Activated CD4-positive, alpha-beta T cell treated with anti-CD3 and anti-CD28 coated beads for 48 hours (primary cell): Measurements from ENCODE around the gene SDCCAG8.
"Not testable (repeated sequence)": the region's sequence is repeated elsewhere in the genome, so short reads cannot be mapped to it uniquely, and the experiment has no call there.

Experiments
- DNase-seq: peaks from one replicate; pipeline ENCODE4 v3.0.0-alpha.2; 2020

SDCCAG8 gene

GRCh38 chr1:243287123-243287460 is 31.3 kb downstream of the SDCCAG8 start:
- no peak for DNase-seq

- no peak for DNase-seq
Measured at GRCh38 chr1:243287652-243288051, 31.8 kb downstream of the SDCCAG8 start.

GRCh38 chr1:243288062-243288461 is 32.2 kb downstream of the SDCCAG8 start:
- DNase-seq, result no peak

DNA sequence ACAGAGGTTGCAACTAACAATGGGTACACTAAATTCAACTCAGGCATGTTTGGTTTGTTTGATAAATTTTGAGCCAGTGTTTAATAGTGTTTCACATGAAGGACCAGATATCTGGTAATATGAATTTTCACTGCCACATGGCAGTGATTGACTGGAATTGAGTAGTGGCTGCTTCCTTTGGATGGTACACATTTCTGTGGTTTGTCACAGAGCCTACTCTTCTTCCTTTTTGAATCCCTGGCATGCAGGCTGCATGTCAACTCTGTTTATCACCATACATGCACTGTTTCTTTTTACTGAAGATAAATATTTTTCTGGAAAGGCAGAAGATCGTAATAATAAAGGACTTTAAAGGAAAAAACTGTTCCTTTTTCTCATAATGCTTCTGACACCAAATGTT is 35.5 kb downstream of the SDCCAG8 start:
- DNase-seq, result no peak

DNA sequence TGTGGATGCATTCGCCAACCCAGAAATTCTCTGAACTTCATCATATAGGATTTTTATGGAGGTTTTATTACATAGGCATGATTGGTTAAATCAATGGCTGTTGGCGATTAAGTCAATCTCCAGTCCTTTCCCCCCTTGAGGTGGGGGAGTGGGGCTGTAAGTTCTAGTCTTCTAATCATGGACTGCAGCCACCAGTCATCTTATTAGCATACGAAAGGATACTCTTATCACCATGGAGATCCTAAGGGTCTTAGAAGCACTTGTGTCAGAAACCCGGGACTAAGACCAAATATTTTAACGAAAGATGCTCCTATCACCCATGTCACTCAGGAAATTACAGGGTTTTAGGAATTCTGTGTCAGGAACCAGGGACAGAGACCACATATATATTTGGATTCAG is 36.3 kb downstream of the SDCCAG8 start:
- DNase-seq, result no peak

DNA sequence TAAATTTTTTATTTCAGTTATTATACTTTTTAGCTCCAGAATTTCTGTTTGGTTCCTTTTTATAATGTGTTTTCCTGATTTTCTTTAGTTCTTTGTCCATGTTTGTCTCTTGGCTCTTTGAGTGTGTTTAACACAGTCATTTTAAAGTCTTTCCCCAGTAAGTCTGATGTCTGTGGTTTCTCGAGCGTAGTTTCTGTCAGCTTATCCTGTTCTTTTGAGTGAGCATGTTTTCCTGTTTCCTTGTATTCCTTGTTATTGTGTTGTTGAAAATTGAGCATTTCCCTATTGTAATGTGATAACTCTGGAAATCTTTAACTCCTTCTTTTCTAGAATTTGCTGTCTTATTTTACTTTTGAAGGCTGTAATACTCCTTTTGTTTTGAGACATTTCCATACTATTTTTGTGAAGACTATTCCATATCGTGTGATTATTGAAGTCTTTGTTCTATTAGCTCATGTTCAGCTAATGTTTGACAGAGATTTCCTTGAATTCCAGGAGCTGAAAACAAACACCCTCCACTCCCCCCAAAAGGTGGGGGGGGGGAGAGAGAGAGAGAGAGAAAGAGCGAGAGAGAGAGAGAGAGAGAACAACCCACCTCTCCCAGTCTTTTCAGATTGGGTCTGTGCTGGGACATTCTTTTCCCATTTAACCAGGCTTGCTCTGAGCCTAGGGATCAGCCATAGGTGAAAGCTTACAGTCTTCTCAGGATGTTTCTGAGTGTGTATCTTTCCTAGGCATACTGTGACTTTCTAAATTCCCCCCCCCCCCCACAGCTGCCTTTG is 38.3 kb downstream of the SDCCAG8 start:
- no peak for DNase-seq

DNA sequence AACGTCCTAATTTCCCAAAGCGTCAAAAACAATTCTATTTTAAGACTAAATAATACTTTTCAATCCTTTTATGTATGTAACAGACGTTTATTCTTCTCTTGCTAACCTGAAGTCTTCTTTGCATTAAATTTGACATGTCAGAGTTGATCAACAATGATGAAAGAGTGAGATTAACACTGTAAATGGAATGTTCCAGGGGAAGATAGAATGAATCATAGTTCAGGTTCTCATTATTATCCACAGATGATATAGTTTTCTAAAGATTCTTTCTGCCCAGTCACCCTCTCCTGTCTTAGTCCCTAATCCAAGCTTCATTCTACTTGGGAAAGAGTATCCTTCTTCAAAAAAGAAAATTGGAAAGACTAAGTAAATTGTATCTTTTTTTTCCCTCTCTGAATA is 38.9 kb downstream of the SDCCAG8 start:
- no peak for DNase-seq

GRCh38 chr1:243299069-243299468 is 43.2 kb downstream of the SDCCAG8 start:
- DNase-seq, result no peak

DNA sequence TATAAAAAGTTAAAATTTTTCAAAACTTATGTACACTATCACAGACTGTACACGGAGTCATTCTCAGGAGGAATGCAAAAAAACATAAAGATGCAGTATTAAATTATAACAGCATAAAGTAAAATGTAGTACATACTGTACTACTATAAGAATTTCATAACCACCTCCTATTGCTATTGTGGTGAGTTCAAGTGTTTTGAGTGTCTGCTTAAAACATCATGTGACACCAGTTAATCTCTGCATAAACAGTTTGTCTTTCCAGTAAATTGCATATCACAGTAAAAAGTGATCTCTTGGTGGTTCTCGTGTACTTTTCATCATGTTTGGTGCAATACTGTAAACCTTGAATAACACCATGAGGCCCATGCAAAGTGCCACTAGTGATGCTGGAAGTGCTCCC is 45.2 kb downstream of the SDCCAG8 start:
- DNase-seq, result no peak

GRCh38 chr1:243311809-243312208 is 56.0 kb downstream of the SDCCAG8 start:
- no peak for DNase-seq

DNA sequence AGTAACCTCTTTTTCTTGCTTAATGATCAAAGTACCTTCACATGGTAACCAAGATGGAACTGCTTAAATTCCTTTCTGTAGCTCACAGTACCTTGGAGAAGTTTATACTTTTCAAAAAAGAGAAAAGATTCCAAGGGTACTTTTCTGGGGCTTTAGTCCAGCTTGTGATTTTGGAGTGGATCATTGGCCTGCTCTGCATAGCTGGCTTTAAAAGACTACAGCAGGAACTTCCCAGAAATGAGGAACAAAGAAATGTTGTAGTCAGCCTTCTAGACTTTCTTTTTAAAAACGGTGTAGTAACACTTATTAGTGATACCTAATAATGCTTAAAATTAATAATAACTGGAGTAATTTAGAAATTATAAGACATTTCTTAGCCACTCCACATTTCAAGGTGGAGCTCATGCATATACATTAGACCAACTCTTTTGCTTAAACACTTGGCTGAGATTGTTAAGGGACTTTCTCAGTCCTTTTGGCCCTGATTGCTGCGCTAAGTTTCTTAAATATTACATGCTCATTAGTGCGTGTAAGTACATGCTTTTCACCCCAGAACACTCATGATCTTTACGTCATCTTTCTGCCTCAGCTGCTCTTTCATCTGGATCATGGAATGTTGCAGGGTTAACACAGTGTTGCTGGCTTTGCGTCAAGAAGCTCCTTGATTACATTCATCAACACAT is 57.3 kb downstream of the SDCCAG8 start:
- no peak for DNase-seq

GRCh38 chr1:243313635-243314536 is 58.0 kb downstream of the SDCCAG8 start:
- DNase-seq, result no peak

DNA sequence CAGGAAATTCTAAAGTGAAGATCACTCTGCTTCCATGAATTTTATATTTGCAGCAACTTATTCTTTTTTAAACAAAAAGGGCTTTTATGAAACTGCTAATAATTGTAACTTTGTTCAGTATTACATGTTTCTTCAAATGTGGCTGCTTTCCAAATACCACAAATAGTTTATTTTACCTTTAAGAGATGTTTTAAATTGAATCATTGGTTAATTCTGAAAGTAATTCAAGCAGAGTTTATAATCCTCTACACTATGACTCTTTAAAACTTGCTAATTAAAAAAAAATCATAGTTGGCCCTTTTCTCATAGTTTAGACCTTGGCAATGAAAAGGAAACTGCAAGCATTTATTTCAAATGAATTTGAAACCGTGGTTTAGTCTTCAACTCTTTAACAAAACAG is 59.6 kb downstream of the SDCCAG8 start:
- no peak for DNase-seq

DNA sequence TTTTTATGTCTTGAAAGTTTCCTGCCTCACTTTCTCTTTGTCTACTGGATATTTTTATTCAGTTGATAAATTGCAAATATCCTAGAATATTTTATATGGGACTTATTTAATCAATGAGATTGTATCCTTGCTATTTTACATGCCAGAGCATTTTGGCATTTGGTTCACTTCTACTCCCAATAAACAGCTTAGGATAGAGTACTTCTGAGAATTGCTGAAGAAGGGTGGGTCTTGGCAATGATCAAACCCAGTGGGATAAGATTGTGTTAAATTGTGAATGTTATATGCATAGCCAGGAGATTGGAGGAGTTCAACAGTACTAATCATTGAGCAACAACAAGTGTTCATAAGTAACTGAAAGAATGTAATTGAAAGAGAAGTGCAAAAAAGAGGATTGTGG is 60.1 kb downstream of the SDCCAG8 start:
- DNase-seq, result no peak

DNA sequence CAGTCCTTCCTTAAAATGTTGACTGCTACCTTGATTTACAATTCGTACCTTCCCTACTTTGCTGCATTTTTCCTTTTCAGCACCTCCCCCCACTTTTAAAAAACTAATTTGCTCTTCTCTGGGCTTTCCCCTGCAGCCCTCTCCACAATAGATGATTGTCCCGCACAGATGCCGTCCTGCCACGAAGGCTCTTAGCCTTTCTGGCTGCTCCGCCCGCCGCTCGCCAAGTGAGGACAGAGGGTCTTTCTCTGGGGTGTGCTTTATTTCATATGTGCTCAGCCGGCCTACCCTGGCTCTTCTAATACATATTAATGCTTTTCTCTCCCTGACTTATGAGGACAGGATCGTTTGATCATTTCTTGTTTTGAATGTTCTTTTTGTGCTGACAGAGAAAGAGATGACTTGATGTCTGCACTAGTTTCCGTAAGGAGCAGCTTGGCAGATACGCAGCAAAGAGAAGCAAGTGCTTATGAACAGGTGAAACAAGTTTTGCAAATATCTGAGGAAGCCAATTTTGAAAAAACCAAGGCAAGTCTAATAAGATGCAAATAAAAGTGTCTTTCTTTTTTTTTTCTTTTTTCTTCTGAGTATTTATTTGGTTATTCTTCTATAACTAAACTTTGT is 60.6 kb downstream of the SDCCAG8 start:
- DNase-seq, result no peak

DNA sequence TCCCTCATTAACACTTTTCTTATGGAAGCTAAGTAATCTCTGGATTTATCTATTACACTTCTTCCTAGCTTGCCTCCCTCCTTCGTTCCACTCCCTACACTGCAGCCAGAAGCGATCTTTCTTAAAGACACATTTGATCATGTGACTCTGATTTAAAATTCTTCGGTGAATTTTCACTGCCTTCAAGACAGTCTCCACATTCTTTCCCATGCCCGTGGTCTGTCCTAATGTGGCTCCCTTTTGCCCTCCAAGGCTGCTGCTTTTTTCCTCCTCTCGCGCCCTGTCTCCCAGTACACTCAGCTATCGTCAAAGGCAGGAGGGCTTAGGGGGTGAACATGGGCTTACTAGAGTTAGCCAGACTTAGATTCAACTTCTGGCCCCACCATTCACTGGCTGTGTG is 64.4 kb downstream of the SDCCAG8 start:
- no peak for DNase-seq

DNA sequence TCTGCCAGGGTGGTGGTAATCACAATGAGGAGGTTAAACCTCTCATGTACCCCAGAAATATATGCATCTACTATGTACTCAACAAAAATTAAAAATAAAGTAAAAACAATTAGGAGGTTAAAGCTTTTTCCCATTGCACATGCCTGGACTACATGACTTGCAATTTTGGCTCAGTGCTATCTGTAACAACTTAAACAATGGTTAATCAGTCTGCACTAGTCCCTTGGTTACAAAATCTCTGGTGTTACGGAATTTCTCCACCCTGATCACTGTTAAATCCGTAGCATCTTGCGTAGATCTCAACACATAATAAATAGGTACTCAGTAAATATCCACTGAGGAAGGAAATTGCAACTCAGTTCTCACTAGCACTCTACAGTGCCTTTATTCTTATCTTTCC is 66.5 kb downstream of the SDCCAG8 start:
- no peak for DNase-seq

GRCh38 chr1:243323491-243323890 is 67.7 kb downstream of the SDCCAG8 start:
- DNase-seq, result no peak

DNA sequence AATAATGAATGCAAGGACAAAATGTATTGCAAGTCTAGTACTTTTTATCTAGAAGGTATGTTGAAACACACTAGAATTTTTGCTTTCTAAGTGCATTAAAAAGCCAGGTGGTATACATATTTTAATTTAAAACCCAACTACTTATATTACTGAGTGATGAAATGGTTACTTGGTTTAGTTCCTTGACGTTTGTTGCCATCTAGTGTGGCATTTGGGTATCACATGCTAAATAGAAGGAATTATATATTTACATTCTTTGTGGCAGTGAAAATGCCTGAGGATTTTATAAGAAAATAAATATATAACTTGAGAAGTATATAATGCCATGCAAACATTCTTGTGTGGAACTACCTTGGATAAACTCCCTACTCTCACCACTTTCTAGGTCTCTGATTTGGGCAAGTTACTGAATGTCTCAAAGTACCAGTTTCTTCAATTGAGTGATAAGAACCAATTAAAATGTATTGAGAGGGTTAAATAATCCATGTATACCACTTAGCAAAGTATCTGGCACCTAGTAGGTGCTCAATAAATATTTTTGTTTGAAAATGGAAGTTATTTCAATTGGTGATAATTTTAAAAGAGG is 69.6 kb downstream of the SDCCAG8 start:
- no peak for DNase-seq

DNA sequence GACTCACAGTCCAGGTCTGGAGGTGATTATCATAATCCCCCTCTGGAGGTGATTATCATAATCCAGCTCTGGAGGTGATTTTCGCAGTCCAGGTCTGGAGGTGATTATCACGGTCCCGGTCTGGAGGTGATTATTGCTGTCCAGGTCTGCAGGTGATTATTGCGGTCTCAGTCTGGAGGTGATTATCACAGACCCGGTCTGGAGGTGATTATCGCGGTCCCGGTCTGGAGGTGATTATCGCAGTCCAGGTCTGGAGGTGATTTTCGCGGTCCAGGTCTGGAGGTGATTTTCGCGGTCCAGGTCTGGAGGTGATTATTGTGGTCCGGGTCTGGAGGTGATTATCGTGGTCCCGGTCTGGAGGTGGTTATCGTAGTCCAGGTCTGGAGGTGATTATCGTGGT is 76.6 kb downstream of the SDCCAG8 start:
- no peak for DNase-seq

- DNase-seq, result no peak
Measured at GRCh38 chr1:243335292-243335691, 79.5 kb downstream of the SDCCAG8 start.

DNA sequence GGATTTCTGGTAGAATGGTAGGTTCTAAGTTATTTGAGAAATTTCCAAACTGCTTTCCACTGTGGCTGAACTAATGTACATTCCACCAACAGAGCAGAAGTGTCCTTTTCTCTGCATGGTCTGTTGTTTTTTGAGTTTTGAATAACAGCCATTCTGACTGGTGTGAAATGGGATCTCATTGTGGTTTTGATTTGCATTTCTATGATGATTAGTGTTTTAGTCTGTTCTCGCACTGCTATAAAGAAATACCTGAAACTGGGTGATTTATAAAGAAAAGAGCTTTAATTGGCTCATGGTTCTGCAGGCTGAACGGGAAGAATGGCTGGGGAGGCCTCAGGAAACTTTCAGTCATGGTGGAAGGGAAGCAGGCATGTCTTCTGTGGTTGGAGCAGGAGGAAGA is 80.3 kb downstream of the SDCCAG8 start:
- DNase-seq, result peak; percentile 9

GRCh38 chr1:243338848-243339247 is 83.0 kb downstream of the SDCCAG8 start:
- DNase-seq, result not testable (repeated sequence)
